Natural killer cell treated with Interleukin-12 subunit alpha and Interleukin-12 subunit beta and Interleukin-15 and Interleukin-18, amount 100 ng/mL, for 72 hours (primary cell): Measurements from ENCODE around the gene TRPV6. TPM values are rescaled to one million over a fixed set of nuclear protein-coding genes. Genes with fewer than 3 reads are reported as not detected.

ENCODE experiments used
- ATAC-seq, 2 donors: fragments of 150-1000 bp; cut with Tn5 transposase in 1 of 2; sonication (Bioruptor Pico), chemical (Tn5 transposase) in 1 of 2; 2 replicates each; pipeline ENCODE4 v1.10.0; 2021
- DNase-seq: peaks from one replicate; pipeline ENCODE4 v3.0.0; 2022; ENCODE audit warnings: low spot score
- H3K27ac Mint-ChIP-seq, 2 donors: 1 replicate in 1 of 2; 2 replicates in 1 of 2; pipeline ENCODE4 v1.8.0; 2022; ENCODE audit warnings: mixed read lengths in 2 of 2, mild to moderate bottlenecking in 1 of 2, moderate library complexity in 1 of 2
- H3K27me3 Mint-ChIP-seq, 2 donors: 1 replicate in 1 of 2; 2 replicates in 1 of 2; pipeline ENCODE4 v1.8.0; 2022; ENCODE audit warnings: mixed read lengths in 2 of 2
- H3K36me3 Mint-ChIP-seq: one replicate; pipeline ENCODE4 v1.8.0; 2022; ENCODE audit warnings: mixed read lengths
- H3K4me1 Mint-ChIP-seq, 2 donors: 1 replicate in 1 of 2; 2 replicates in 1 of 2; pipeline ENCODE4 v1.8.0; 2022; ENCODE audit warnings: low read depth in 2 of 2, mixed read lengths in 2 of 2, mild to moderate bottlenecking in 1 of 2
- H3K4me3 Mint-ChIP-seq: one replicate; pipeline ENCODE4 v1.8.0; 2022; ENCODE audit warnings: mixed read lengths
- H3K9me3 Mint-ChIP-seq: 2 replicates; pipeline ENCODE4 v1.8.0; 2022; ENCODE audit warnings: mixed read lengths
- total RNA-seq, 2 donors: library from RNA; stranded (reverse); gene quantifications; one replicate each; pipeline ENCODE4 v1.2.3, GENCODE V29; 2022

TRPV6 gene
- total RNA-seq, 2 donors from 2014 or later, result not detected

DNA sequence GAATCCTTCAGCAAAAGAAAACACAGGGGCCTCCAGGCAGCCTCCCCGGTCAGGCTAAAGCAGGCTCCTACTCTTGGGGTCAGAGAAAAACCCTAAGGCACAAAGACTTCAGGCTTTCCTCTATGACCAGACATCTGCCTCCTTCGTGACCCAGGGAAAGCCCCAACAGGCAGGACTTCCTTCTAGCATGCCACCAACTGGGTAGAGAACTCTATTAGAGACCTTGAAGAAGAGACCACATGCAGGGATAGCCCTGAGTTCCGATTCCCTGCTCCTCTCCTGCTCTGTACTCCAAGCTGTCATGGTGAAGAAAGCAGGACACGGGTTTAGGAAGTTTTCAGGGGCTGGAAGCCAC, 1.3 kb downstream of the TRPV6 start:
- ATAC-seq, result no peak
- no peaks in the 10 kb centered on the region for H3K36me3 Mint-ChIP-seq
- no peaks in the 10 kb centered on the region for H3K9me3 Mint-ChIP-seq
- H3K27ac Mint-ChIP-seq, result no peak overlapping the region
- no peaks in the 10 kb centered on the region for H3K4me1 Mint-ChIP-seq
- peaks cover 8 to 25% of the 10 kb centered on the region in 2 donors for H3K27me3 Mint-ChIP-seq
- no peak overlapping the region for H3K4me3 Mint-ChIP-seq
- DNase-seq, result no peak

DNA sequence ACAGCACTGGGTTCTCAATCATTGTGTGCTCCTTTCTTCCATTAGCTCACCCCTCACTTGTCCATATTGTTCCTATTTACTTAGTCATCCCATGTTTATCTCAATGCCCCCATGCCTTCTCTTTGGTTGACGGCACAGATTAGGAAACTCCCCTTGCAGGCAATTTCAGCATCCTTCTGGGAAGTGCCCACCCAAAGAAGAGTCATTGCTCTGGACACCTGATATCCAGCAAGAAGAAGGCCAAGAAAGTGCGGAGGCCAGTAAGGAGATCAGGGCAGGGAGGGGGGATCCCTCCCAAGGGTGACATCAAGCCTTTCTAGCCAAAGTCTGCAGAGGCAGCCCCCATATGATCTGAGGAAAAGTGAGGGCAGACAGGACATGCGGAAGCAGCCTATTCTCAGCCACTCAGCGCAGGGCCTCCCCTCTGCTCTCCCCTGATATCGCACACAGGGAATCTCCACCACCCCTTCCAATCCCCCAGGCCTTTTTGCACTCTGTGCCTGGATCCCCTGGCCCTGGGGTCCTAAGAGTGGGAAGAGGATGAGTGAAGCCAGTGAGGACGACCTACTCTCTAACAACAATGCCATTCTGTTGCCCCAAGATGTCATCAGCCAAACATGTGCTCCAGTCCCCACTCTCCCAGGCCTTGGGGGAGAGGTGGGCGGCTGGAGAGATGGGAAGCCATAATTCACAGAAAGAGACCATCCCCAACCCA, 1.8 kb downstream of the TRPV6 start:
- no peak for ATAC-seq
- Mint-ChIP-seq H3K9me3 (no peaks in the 10 kb centered on the region), H3K27me3 (peaks cover 10 to 30% of the 10 kb centered on the region in 2 donors), H3K4me3 (no peak overlapping the region), H3K4me1 (no peaks in the 10 kb centered on the region), H3K36me3 (no peaks in the 10 kb centered on the region), H3K27ac (no peak overlapping the region)
- no peak for DNase-seq

DNA sequence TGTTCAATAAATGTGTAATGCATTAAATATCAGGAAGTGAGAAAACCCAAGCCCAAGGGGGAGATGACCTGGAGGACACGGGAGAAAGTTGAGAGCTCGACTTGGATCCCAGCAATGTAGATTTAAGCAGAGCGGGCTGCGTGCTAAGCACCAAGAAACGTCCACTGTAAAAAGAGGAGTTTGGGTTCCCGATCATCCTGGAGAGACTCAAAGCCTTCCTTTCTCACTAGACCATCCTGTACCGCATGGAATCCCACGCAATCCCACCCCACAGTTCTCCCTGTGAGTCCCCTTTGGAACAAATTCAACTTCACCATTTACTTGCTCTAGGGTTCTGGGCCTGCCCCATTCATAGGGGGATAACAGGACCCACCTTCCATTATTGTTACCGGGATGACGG, 2.4 kb downstream of the TRPV6 start:
- no peaks in the 10 kb centered on the region for H3K36me3 Mint-ChIP-seq
- H3K27ac Mint-ChIP-seq, result no peak overlapping the region
- no peak for DNase-seq
- H3K27me3 Mint-ChIP-seq, result peaks cover 13 to 36% of the 10 kb centered on the region in 2 donors
- no peak overlapping the region for H3K4me3 Mint-ChIP-seq
- ATAC-seq, result no peak
- no peaks in the 10 kb centered on the region for H3K4me1 Mint-ChIP-seq
- H3K9me3 Mint-ChIP-seq, result no peaks in the 10 kb centered on the region

DNA sequence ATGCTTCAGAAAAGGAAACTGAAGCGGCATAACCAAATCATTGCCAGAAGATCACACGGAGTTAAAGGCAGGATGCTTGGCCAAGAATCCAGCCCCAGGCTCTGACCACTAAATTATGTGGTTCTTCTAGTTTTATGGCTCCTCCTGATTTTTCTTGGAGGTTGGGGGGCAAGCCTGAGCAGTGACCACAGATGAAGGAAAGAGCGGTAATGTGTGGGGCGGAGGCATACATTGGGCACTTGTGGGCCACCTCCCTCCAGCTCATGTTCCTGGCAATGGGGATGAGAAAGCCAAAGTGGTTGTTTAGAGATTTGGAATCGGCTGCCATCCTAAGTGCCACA, 3.2 kb downstream of the TRPV6 start:
- no peaks in the 10 kb centered on the region for H3K36me3 Mint-ChIP-seq
- H3K27me3 Mint-ChIP-seq, result peaks cover 12 to 34% of the 10 kb centered on the region in 2 donors
- DNase-seq (no peak), ATAC-seq (no peak)
- no peak overlapping the region for H3K27ac Mint-ChIP-seq
- no peaks in the 10 kb centered on the region for H3K9me3 Mint-ChIP-seq
- no peak overlapping the region for H3K4me3 Mint-ChIP-seq
- H3K4me1 Mint-ChIP-seq, result no peaks in the 10 kb centered on the region

DNA sequence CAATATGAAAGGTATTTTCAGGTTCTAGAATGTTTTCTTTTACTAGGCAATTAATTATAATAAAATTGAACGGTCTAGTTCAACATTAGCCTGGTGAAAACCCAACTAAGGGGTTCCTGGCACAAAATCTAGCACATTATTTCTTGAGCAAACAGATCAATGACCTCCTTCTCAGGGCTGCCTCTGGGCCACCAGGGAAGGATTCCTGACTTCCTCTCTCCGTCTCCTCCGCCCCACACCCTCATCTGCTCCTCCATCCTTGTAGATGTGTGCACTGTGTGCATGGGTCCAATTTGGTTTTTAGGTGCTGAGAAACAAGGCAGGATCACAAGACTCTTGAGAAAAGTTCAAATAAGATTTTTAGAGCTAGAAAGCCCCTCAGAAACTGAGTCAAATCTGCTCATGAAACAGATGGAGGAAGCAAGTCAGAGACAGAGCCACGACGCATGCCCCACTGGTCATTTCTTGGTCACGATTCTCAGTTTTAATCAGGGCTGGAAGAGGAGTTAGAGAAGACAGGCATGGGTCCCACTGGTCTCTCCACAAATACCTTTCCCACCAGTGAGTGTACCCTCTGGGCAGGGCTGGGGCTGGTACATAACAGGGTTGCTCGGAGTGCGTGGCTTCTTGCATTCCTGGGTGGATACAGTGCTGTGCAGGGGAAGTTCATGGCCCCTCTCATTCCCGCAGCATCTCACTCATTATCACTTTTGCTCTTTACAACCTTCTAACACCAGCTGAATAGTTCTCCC, 3.8 kb downstream of the TRPV6 start:
- Mint-ChIP-seq H3K27me3 (peaks cover 10 to 28% of the 10 kb centered on the region in 2 donors), H3K4me3 (no peak overlapping the region), H3K4me1 (no peaks in the 10 kb centered on the region), H3K36me3 (no peaks in the 10 kb centered on the region), H3K9me3 (no peaks in the 10 kb centered on the region), H3K27ac (no peak overlapping the region)
- ATAC-seq (no peak), DNase-seq (no peak)

DNA sequence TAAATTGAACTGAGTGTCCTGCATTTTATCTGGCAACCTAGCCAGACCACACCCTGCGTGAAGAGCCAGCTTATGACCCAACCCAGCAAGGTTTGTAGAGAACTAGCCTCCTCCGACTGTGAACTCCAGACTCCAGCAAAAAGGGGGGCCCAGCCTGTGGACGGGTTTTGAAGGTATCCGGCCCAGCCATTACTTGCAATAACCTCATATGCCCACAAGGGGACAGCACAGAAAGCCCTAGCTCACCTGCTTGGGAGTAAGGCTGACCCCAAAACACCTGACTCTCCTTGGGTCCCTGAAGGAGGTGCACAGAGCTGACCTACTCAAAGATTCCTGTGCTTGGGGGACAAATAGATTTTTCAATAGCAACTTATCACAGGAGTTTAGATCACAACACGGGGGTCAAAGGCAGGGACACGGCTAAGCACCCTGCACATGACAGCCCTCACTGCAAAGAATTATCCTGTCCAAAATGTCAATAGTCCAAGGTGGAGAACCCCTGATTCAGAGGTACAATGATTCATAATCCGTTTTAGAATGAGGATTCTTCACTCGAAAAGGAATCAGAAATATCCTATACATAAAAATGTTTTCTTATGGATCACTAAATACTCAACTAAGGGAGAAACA, 4.6 kb downstream of the TRPV6 start:
- no peaks in the 10 kb centered on the region for H3K36me3 Mint-ChIP-seq
- no peaks in the 10 kb centered on the region for H3K9me3 Mint-ChIP-seq
- no peak overlapping the region for H3K27ac Mint-ChIP-seq
- H3K4me3 Mint-ChIP-seq, result no peak overlapping the region
- H3K27me3 Mint-ChIP-seq, result peaks cover 10 to 28% of the 10 kb centered on the region in 2 donors
- DNase-seq (no peak), ATAC-seq (no peak)
- H3K4me1 Mint-ChIP-seq, result no peaks in the 10 kb centered on the region

DNA sequence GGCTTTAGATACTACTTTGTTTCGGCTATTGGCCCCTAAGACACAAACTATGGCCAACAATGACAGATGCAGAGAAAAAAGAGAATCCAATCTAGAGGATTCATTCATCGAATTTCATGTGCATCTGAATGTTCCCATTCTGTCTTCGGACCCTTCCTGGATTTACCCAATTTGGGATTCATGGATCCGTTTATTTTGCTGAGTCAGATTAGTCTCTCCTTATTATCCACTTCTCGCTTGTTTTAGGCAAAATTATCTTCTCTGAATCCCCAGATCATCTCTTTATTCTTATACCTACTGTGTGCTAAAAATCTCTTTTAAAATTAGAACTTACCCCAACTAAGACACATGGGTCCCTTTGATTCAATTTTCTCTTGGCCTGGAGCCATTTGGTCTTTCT, 6.5 kb downstream of the TRPV6 start:
- H3K4me3 Mint-ChIP-seq, result no peak overlapping the region
- H3K9me3 Mint-ChIP-seq, result no peaks in the 10 kb centered on the region
- H3K27ac Mint-ChIP-seq, result no peak overlapping the region
- ATAC-seq (no peak), DNase-seq (no peak)
- no peaks in the 10 kb centered on the region for H3K4me1 Mint-ChIP-seq
- H3K27me3 Mint-ChIP-seq, result peaks cover 10 to 28% of the 10 kb centered on the region in 2 donors
- no peaks in the 10 kb centered on the region for H3K36me3 Mint-ChIP-seq

DNA sequence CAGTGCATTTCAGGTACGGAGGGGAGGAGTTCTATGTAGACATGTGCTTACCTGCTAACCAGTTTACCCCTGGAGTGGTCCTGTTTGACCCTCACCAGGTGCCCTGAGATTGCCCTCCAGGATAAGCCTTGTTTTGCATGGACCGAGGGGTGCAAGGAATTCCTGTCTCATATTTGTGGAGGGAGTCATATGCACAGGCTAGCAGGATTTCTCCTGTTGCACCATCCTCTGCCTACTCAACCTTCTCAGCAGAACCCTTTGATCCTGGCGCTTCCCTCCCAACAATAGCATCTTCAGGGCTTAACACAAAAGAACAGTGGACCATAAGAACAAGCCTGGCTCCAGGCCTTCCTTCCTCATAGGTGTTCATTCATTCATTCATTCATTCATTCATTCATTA, 7.2 kb downstream of the TRPV6 start:
- Mint-ChIP-seq H3K27ac (no peak overlapping the region), H3K4me1 (no peaks in the 10 kb centered on the region), H3K36me3 (no peaks in the 10 kb centered on the region), H3K9me3 (no peaks in the 10 kb centered on the region), H3K27me3 (peaks cover 8 to 28% of the 10 kb centered on the region in 2 donors), H3K4me3 (no peak overlapping the region)
- ATAC-seq (no peak), DNase-seq (no peak)

DNA sequence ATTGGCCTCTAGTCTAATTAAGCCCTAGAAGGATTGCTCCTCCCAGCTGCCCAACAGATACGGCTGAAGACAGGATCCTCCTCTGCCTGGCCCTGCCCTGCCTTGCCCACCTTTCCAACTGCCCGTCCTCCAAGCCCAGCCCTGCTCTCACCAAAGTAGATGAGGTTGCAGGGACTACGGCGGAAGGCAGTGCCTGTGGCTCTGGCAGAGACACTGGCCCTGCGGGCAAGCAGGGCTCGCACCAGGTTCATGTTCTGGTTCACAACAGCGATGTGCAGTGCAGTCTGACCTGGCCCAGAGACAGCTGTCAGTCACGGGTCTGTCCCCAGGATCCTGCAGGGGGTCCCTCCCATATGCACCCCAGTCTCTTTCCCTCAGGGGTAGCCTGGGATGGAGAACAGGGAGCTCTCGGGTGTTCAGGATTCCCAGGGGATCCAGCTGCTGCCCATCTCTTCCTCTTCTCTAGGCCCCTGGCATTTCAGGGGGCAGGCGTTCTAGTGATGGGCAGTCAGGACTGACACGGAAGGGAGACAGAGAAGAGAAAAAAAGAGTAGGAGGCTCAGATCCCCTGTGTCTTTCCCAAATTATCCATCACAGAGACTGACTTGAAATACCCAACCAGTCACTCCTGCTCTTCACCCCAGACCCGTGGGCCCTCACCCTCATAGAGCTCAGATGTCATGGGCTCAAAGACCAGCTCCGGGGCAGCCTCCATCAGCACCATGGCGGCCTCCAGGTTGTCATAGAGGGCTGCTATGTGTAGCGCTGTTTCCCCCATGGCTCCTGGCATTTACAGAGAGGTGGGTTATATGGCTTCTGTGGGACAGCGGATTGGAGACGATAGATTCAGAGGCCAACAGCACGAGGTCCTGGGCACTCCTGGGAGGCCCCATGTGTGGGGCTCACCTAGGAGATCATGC, 8.3 kb downstream of the TRPV6 start:
- H3K4me1 Mint-ChIP-seq, result no peaks in the 10 kb centered on the region
- peaks cover 8 to 28% of the 10 kb centered on the region in 2 donors for H3K27me3 Mint-ChIP-seq
- no peak overlapping the region for H3K4me3 Mint-ChIP-seq

DNA sequence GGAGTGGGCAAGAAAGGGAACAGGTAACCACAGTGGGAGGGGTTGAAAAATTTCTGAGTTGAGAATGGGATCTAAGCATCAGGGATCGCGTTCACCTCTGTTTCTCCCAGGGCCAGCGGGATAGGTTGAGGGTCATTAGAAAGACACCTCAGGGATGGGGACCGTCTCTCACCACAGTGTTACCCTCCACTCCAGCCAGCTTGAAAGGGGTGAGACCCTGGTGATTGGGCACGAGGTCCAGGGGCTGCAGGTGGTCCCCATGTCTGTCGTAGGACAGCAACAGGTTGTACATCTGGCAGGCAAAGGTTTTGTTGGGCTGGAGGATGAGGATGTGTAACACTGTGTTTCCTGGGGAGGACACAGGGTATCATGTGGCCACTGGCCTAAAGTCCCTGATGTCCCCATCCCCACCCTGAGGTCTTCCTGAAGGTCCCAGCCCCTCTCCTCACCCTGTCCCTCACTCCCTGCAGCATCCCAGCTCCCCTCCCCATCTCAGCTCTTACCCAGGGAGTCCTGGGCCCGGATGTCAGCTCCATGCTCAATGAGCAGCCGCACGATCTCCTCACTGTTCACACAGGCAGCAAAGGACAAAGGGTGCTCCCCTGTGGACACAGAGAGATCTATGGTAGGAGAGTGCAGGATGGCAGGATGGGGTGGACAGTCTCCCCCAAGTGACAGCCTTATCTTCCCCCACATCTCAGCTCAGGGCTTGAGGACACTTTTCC, 9.1 kb downstream of the TRPV6 start:
- no peaks in the 10 kb centered on the region for H3K4me1 Mint-ChIP-seq
- peaks cover 6 to 28% of the 10 kb centered on the region in 2 donors for H3K27me3 Mint-ChIP-seq
- ATAC-seq, result no peak
- no peak overlapping the region for H3K27ac Mint-ChIP-seq
- no peaks in the 10 kb centered on the region for H3K9me3 Mint-ChIP-seq
- H3K4me3 Mint-ChIP-seq, result no peak overlapping the region
- no peaks in the 10 kb centered on the region for H3K36me3 Mint-ChIP-seq
- DNase-seq, result no peak

More for the DNA sequence above, 8.3 kb downstream of the TRPV6 start:
- Mint-ChIP-seq H3K27ac (no peak overlapping the region), H3K36me3 (no peaks in the 10 kb centered on the region), H3K9me3 (no peaks in the 10 kb centered on the region)
- ATAC-seq, result no peak
- DNase-seq, result no peak

DNA sequence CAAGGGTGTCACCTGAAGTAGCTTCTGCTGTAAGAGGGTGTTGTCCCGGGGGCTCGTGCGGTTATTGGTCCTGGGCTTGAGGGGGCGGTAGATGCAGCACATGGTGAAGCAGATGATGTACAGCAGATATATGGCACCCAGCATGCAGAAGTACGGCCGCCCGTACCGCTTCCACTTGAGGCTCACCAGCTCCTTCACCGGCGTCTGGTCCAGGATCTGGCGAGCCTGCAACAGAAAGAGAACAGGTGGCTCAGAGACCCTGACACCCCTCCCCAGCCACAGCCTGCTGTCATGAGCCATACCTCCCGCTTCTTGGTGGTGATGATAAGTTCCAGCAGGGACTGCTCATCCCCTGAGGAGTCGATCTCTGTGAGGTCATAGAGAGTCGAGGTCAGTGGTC, 10.1 kb downstream of the TRPV6 start:
- Mint-ChIP-seq H3K4me3 (no peak overlapping the region), H3K4me1 (no peaks in the 10 kb centered on the region), H3K36me3 (no peaks in the 10 kb centered on the region), H3K27ac (no peak overlapping the region), H3K9me3 (no peaks in the 10 kb centered on the region), H3K27me3 (peaks cover 6 to 24% of the 10 kb centered on the region in 2 donors)
- DNase-seq (no peak), ATAC-seq (no peak)

DNA sequence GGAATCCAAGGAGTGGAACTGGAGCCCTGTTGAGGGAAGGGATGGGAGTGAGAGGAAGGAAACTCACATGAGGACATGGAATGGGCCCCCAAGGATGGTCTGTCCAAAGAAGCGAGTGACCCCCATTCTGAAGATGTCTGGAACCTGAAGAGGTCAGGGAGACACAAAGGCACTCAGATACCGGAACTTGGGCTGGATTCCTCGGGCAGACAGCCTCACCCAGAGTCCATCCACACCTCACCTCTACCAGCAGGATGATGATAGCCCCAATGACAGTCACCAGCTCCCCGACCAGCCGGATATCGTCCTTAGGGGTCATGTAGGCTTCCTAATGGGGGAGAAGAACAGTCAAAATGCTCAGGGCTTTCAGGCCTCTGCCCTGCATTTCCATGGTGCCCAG, 10.7 kb downstream of the TRPV6 start:
- no peak overlapping the region for H3K27ac Mint-ChIP-seq
- H3K4me1 Mint-ChIP-seq, result no peaks in the 10 kb centered on the region
- H3K27me3 Mint-ChIP-seq, result peaks cover 6 to 18% of the 10 kb centered on the region in 2 donors
- DNase-seq (no peak), ATAC-seq (no peak)
- no peaks in the 10 kb centered on the region for H3K36me3 Mint-ChIP-seq
- H3K9me3 Mint-ChIP-seq, result no peaks in the 10 kb centered on the region
- H3K4me3 Mint-ChIP-seq, result no peak overlapping the region

DNA sequence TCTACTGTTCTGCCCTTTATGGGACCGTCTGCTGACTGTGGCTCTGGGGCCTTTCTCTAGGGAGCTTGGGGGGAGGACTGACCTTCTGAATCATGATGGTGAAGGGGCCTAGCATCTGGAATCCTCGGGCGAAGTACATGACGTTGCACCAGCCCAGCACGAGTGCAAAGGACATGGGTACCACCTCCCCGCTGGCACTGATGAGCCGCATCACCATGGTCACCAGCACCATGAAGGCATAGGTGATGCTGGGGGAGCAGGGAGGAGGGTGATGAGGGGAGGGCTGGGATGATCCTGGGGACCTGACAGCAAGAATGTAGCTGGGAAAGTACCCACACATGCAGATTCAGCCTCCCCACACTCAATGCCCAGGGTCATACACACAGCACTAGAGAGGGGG, 11.1 kb downstream of the TRPV6 start:
- Mint-ChIP-seq H3K27ac (no peak overlapping the region), H3K4me1 (no peaks in the 10 kb centered on the region), H3K36me3 (no peaks in the 10 kb centered on the region), H3K9me3 (no peaks in the 10 kb centered on the region), H3K4me3 (no peak overlapping the region), H3K27me3 (peaks cover 6 to 14% of the 10 kb centered on the region in 2 donors)
- ATAC-seq, result no peak
- no peak for DNase-seq
